H1 (cell line): Measurements from ENCODE around the gene GNB1. TPM values are rescaled to one million over a fixed set of nuclear protein-coding genes. Genes with fewer than 3 reads are reported as not detected.

Experiments
- CTCF ChIA-PET: fragments of 300-600 bp; sonication (Branson Sonifier 250); formaldehyde crosslinking; loops from one replicate; lab custom pipeline; 2021; ENCODE audit not compliant: partially characterized antibody; lab: Charles Lee
- POLR2A ChIA-PET: fragments of 300-600 bp; sonication (Branson Sonifier 250); formaldehyde crosslinking; loops from one replicate; lab custom pipeline; 2021; ENCODE audit warnings: inconsistent platforms; ENCODE audit not compliant: partially characterized antibody; lab: Charles Lee
- DNase-seq, 2 experiments: peaks; one replicate each; pipeline versions ENCODE4 v3.0.0 to v3.0.0-alpha.2; 2010 to 2022; ENCODE audit warnings: low spot score in 2 of 2, low read depth in 1 of 2, mixed read lengths in 1 of 2
- FAIRE-seq: peaks from 2 replicates; lab custom pipeline; 2011; peaks lifted over from hg19 to GRCh38; lab: Jason Lieb, UNC
- H2AFZ ChIP-seq: 2 replicates; pipeline ENCODE4 v1.8.1; 2012; ENCODE audit warnings: low read length, inconsistent platforms
- H2AK5ac ChIP-seq: 2 replicates; pipeline ENCODE4 v1.6.1; 2013; ENCODE audit warnings: low read depth, low read length
- H2BK120ac ChIP-seq: replicated peaks from 2 replicates; pipeline ENCODE3; 2013; ENCODE audit warnings: low read depth, low read length, inconsistent platforms
- H2BK12ac ChIP-seq: 2 replicates; pipeline ENCODE4 v1.6.1; 2013; ENCODE audit warnings: low read depth, low read length
- H2BK15ac ChIP-seq: 2 replicates; pipeline ENCODE4 v1.6.1; 2013; ENCODE audit warnings: low read length
- H2BK20ac ChIP-seq: 2 replicates; pipeline ENCODE4 v1.6.1; 2013; ENCODE audit warnings: low read length
- H2BK5ac ChIP-seq: 2 replicates; pipeline ENCODE4 v1.6.1; 2013; ENCODE audit warnings: low read depth, low read length
- H3K14ac ChIP-seq: 2 replicates; pipeline ENCODE4 v1.6.1; 2013; ENCODE audit warnings: inconsistent platforms; ENCODE audit not compliant: insufficient read length
- H3K18ac ChIP-seq: 2 replicates; pipeline ENCODE4 v1.6.1; 2013; ENCODE audit warnings: low read length; ENCODE audit errors: extremely low read depth
- H3K23ac ChIP-seq: 2 replicates; pipeline ENCODE4 v1.6.1; 2013; ENCODE audit warnings: inconsistent platforms; ENCODE audit not compliant: insufficient read length
- H3K23me2 ChIP-seq: 2 replicates; pipeline ENCODE4 v1.6.1; 2013; ENCODE audit warnings: low read depth, low read length
- H3K27ac ChIP-seq: 2 replicates; pipeline ENCODE4 v1.6.1; 2011; ENCODE audit warnings: low read depth, low read length, inconsistent platforms
- H3K27me3 ChIP-seq, 4 experiments: replicated peaks in 1 of 4; 1 replicate in 1 of 4; 2 replicates in 3 of 4; pipeline versions ENCODE4 v1.6.1 to v1.8.1; 2011 to 2013; ENCODE audit warnings: low read length in 3 of 4, mild to moderate bottlenecking in 3 of 4, inconsistent platforms in 2 of 4, mixed read lengths in 2 of 4, moderate library complexity in 1 of 4; ENCODE audit not compliant: control insufficient read depth in 3 of 4, insufficient read depth in 3 of 4; ENCODE audit errors: extremely low read depth in 1 of 4
- H3K36me3 ChIP-seq, 4 experiments: 2 replicates each; pipeline versions ENCODE4 v1.6.1 to v1.8.1; 2011 to 2013; ENCODE audit warnings: mild to moderate bottlenecking in 4 of 4, low read length in 3 of 4, moderate library complexity in 2 of 4, control low read depth in 1 of 4, inconsistent platforms in 1 of 4; ENCODE audit not compliant: insufficient read depth in 4 of 4, control insufficient read depth in 2 of 4
- H3K4ac ChIP-seq: replicated peaks from 2 replicates; pipeline ENCODE3; 2013; ENCODE audit warnings: low read length, low read depth, mixed read lengths, inconsistent platforms; ENCODE audit not compliant: insufficient read length
- H3K4me1 ChIP-seq, 4 experiments: replicated peaks in 1 of 4; 1 replicate in 1 of 4; 2 replicates in 3 of 4; pipeline versions ENCODE4 v1.6.1 to v1.8.1; 2011 to 2013; ENCODE audit warnings: low read length in 3 of 4, inconsistent platforms in 2 of 4, mixed read lengths in 1 of 4; ENCODE audit not compliant: insufficient read depth in 4 of 4, control insufficient read depth in 3 of 4
- H3K4me2 ChIP-seq, 2 experiments: 2 replicates each; pipeline versions ENCODE4 v1.6.1 to v1.8.1; 2011 to 2013; ENCODE audit warnings: low read depth in 2 of 2, low read length in 2 of 2, control low read depth in 1 of 2, inconsistent platforms in 1 of 2, mild to moderate bottlenecking in 1 of 2; ENCODE audit not compliant: insufficient read depth in 1 of 2
- H3K4me3 ChIP-seq, 4 experiments: fragments of 200-600, 300-600 bp in 1 of 4; sonication (generic), shearing (Covaris generic), sonication (Bioruptor Twin) in 1 of 4; 2 replicates each; pipeline versions ENCODE4 v1.5.1 to v1.8.1; 2011 to 2016; ENCODE audit warnings: low read length in 4 of 4, low read depth in 3 of 4, control low read depth in 2 of 4, inconsistent platforms in 2 of 4, mild to moderate bottlenecking in 2 of 4, mixed read lengths in 1 of 4, moderate library complexity in 1 of 4; ENCODE audit not compliant: insufficient read depth in 2 of 4; ENCODE audit errors: extremely low read depth in 1 of 4
- H3K56ac ChIP-seq: replicated peaks from 2 replicates; pipeline ENCODE3; 2013; ENCODE audit warnings: low read depth, mild to moderate bottlenecking, mixed read lengths, low read length, inconsistent platforms; ENCODE audit not compliant: insufficient read length
- H3K79me1 ChIP-seq: 2 replicates; pipeline ENCODE4 v1.6.1; 2013; ENCODE audit warnings: low read depth, low read length, control low read depth
- H3K79me2 ChIP-seq, 2 experiments: 2 replicates each; pipeline versions ENCODE4 v1.6.1 to v1.8.1; 2012 to 2013; ENCODE audit warnings: low read length in 2 of 2, mild to moderate bottlenecking in 2 of 2, inconsistent platforms in 1 of 2; ENCODE audit not compliant: insufficient read depth in 2 of 2, control insufficient read depth in 1 of 2
- H3K9ac ChIP-seq, 4 experiments: replicated peaks in 1 of 4; 1 replicate in 1 of 4; 2 replicates in 3 of 4; pipeline versions ENCODE4 v1.6.1 to v1.8.1; 2011 to 2013; ENCODE audit warnings: low read depth in 3 of 4, low read length in 3 of 4, control low read depth in 2 of 4, mild to moderate bottlenecking in 2 of 4, moderate library complexity in 2 of 4, inconsistent platforms in 1 of 4; ENCODE audit errors: extremely low read depth in 1 of 4
- H3K9me3 ChIP-seq, 2 experiments: 2 replicates each; pipeline versions ENCODE4 v1.6.1 to v1.8.1; 2012 to 2013; ENCODE audit warnings: mild to moderate bottlenecking in 2 of 2, moderate library complexity in 2 of 2, control low read depth in 1 of 2, inconsistent platforms in 1 of 2, low read depth in 1 of 2, low read length in 1 of 2, mixed read lengths in 1 of 2; ENCODE audit not compliant: insufficient read depth in 2 of 2
- H4K20me1 ChIP-seq, 2 experiments: replicated peaks in 1 of 2; 2 replicates each; pipeline versions ENCODE3 to v1.8.1; 2011 to 2013; ENCODE audit warnings: inconsistent platforms in 2 of 2, low read length in 2 of 2, mild to moderate bottlenecking in 1 of 2; ENCODE audit not compliant: insufficient read depth in 2 of 2, control insufficient read depth in 1 of 2
- H4K5ac ChIP-seq: 2 replicates; pipeline ENCODE4 v1.6.1; 2013; ENCODE audit warnings: low read length, low read depth, mixed read lengths, inconsistent platforms; ENCODE audit not compliant: insufficient read length
- H4K8ac ChIP-seq: 2 replicates; pipeline ENCODE4 v1.8.0; 2013; ENCODE audit warnings: mild to moderate bottlenecking, moderate library complexity, low read length, inconsistent platforms; ENCODE audit not compliant: insufficient read depth; ENCODE audit errors: extremely low read depth
- H4K91ac ChIP-seq: replicated peaks from 2 replicates; pipeline ENCODE3; 2013; ENCODE audit warnings: low read length, mixed read lengths, inconsistent platforms; ENCODE audit not compliant: insufficient read length
- EP300 ChIP-seq, 2 experiments: IDR thresholded peaks; 1 replicate in 1 of 2; 2 replicates in 1 of 2; pipeline ENCODE4 v1.6.1; 2011 to 2012; ENCODE audit warnings: low read depth in 2 of 2, low read length in 2 of 2, mild to moderate bottlenecking in 2 of 2, borderline replicate concordance in 1 of 2, inconsistent platforms in 1 of 2, moderate library complexity in 1 of 2
- WGBS, 2 experiments: shearing (Covaris generic) in 1 of 2; methylation state at CpG; one replicate each; pipeline versions ENCODE4 v1.1.6 to v1.1.7; 2013 to 2015; ENCODE audit warnings: low lambda C conversion rate in 2 of 2, mixed read lengths in 2 of 2, inconsistent platforms in 1 of 2, low coverage in 1 of 2, missing lambda C conversion rate in 1 of 2; ENCODE audit not compliant: insufficient replicate concordance in 2 of 2, insufficient coverage in 1 of 2, insufficient read length in 1 of 2; ENCODE audit errors: extremely low coverage in 1 of 2, missing lambda C conversion rate in 1 of 2; 5-methylcytosine and 5-hydroxymethylcytosine counted together
- polyA plus RNA-seq, 7 experiments: library from polyadenylated mRNA; depleted of rRNA in 3 of 7; stranded (reverse) in 5 of 7; unstranded in 2 of 7; fragments of >200 nt in 5 of 7; fragments of 200-250 nt in 2 of 7; gene quantifications; 1 replicate in 5 of 7; 2 replicates in 1 of 7; 4 replicates in 1 of 7; pipeline versions ENCODE4 v1.2.1 to v1.2.3, GENCODE V29; 2011 to 2013; ENCODE audit warnings: missing spikeins in 2 of 7, mixed read lengths in 2 of 7
- total RNA-seq: library from RNA; stranded (reverse); fragmentation: NEBNext Ultra II Directional; extraction: Animal tissue kit (Norgen Biotek cat#: 25700); gene quantifications from 2 replicates; pipeline ENCODE4 v1.2.1, GENCODE V29; 2021

GNB1 gene
- total and polyA plus RNA-seq, 2 of the 8 experiments (the other 6 are each of a cell fraction or from before 2014, with no cell fraction given): 343 to 382 TPM

DNA sequence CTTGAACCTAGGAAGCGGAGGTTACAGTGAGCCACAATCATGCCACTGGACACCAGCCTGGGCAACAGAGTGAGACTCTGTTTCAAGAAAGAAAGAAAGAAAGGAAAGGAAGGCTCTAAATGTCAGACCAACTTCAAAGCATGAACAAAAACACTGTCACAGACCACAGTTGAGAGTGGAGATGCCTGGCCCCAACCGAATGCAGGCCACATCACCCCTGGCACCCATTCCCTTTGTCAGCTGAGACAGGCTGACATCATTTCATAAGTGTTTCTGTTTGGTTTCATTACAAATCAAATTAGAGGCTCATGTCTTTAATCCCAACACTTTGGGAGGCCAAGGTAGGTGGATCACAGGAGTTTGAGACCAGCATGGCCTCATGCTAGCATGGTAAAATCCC is 84.0 kb downstream of the GNB1 start:
- Histone ChIP-seq H3K27me3 (no peaks in the 10 kb centered on the region), H3K23me2 (no peaks in the 10 kb centered on the region), H3K27ac (no peak overlapping the region), H3K36me3 (peaks cover 4 to 58% (median 32%) of the 10 kb centered on the region in 4 experiments; a peak in 6 of 8 replicates), H3K18ac (no peak overlapping the region), H3K9ac (no peak overlapping the region), H3K4me3 (no peak overlapping the region), H2AFZ (no peak overlapping the region), H2BK20ac (no peak overlapping the region), H4K5ac (no peak overlapping the region), H3K4ac (no peak overlapping the region), H3K4me2 (no peak overlapping the region), H2BK5ac (no peak overlapping the region), H2BK15ac (no peak overlapping the region), H4K8ac (no peak overlapping the region), H4K20me1 (peaks cover 2 to 3% of the 10 kb centered on the region in 2 experiments), H3K23ac (no peak overlapping the region), H3K9me3 (no peaks in the 10 kb centered on the region), H2AK5ac (no peak overlapping the region), H3K14ac (no peak overlapping the region), H2BK12ac (no peak overlapping the region), H3K4me1 (no peaks in the 10 kb centered on the region), H3K79me2 (peaks cover 0 to 12% of the 10 kb centered on the region in 2 experiments; a peak in 2 of 4 replicates), H3K56ac (no peak overlapping the region), H2BK120ac (no peak overlapping the region), H4K91ac (no peak overlapping the region), H3K79me1 (peaks cover 2% of the 10 kb centered on the region; the same call in 1 of the 2 replicates)
- DNase-seq (no peak), FAIRE-seq (no peak)
- POLR2A ChIA-PET: interaction anchor here (2.1 kb wide), 1 partner anchor 12 kb away, joined by 6 read pairs; no protein-coding TSS in a partner anchor
- no peak for TF ChIP-seq EP300 (IDR thresholded peaks at IDR 0.05; ENCODE audit: borderline replicate concordance in 1 of 2, low read depth in 2 of 2, low read length in 2 of 2)
- CTCF ChIA-PET: interaction anchor here (0.6 to 2.8 kb wide), 2 partner anchors 10 to 68 kb away, joined by 3 to 22 read pairs; no protein-coding TSS in a partner anchor
- WGBS, 2 experiments: 96% methylated on average over 2 of the region's 2 CpGs; no CpG with 5 or more reads in 1 of the 2 experiments
